HG03103 (cell line): ENCODE results near the gene ANTXR1.

Experiments
- ATAC-seq: cut with Tn5 transposase; IDR thresholded peaks from one replicate; pipeline ENCODE4 v1.9.1; 2021; ENCODE audit warnings: low read depth; ENCODE audit not compliant: unreplicated experiment

The ANTXR1 gene

DNA sequence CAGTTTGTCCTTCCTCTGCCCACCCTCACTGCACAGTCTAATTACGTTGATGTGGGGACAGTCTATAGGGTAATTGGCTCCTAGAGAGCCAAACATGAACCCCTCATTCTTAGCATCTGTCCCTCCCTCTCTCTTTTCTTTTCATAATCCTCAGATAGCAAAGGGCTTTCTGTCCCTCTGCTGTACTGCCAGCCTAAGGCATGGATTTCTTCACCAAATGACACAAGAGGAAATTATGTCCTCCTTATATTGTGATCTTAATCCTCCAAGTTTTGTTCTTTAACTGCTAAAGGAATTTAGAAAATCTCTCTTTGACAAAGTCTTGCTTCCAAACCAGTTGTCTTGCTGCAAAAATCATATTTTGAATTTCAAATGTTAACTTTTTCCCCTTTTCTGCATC, 18.5 kb downstream of the ANTXR1 start:
- no peak for ATAC-seq

DNA sequence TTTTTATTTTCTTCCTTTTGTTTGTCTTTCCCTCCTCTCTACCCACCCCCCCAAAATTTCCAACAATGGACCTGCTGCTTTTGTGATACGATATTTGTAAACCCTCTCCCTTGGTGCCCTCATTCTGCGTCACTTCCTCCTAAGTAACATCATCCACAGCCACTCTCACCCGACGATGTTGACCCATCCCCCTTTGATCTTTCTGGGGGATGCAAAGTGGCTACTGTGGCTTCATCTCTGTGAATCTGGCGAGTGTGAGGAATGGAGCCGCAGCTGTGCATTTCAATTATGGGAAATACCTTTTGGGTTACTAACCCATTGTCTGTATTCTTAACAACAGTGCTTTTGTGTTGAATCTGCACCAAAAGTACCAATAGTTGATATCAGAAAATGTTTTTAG, 19.4 kb downstream of the ANTXR1 start:
- no peak for ATAC-seq

DNA sequence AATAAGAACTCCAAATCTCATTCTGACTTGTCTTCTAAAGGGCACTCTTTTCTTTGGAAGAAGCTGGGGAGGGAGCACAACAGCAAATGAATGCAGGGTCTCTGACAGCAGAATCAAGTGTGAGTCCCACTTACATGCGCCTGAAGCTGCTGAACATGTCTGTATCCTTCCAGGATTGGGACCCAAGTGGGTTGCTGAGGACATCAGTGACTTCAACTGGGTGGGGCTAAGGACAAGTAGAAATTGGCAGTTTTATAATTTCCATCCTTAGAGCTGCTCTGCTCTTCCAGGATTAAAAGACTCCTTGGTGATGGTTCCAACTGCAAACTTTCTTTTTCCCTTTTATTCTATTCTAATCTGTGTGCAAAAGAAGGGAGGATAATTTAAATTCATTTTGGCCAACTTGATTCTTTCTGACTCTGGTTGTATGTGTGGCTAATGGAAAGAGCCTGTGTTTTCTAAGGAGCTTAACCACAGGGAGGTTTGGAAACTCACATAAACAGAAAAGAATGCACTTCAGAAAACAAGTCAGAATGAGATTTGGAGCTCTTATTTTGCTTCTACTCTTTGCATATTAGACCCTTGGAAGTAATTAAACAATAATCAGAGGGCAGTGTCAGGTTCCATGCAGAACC, 20.6 kb downstream of the ANTXR1 start:
- ATAC-seq: no peak

DNA sequence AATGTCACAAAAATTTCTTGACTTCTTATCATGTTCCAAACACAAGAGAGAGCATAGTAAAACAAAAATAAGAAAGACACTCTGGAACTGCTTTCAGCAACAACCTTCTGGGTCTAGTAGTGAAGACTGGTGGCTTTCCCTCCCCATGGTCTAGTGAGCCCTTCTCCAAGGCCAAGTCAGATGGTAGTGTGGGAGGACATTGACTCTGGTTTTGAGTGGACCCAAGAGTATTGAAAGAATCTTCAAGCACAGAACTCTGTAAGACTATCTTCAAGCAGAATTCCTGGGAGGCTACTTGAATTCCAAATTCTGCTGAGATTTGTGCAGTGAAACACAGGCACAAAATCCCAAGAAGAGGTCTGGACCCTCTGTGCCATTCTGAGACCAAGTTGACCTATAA, 21.1 kb downstream of the ANTXR1 start:
- ATAC-seq: no peak

DNA sequence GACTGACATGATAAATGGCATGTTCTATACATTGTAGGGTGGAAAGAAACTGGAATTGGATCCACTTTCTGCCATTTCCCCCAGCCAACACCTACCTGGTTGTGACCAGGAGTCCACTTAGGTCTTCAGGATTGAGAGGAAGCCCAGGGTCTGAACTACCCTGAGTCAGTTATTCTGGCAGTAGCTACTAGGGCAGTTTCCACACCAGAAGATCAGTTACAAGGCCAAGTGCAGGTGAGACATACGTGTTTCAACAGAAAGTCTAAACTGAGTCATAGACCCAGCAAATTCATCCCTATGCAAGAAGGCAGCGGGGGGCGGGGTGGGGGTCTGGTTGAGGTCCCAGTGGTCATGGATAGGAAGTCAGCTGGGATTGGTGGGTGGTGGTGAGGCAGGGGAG, 21.9 kb downstream of the ANTXR1 start:
- ATAC-seq: no peak

DNA sequence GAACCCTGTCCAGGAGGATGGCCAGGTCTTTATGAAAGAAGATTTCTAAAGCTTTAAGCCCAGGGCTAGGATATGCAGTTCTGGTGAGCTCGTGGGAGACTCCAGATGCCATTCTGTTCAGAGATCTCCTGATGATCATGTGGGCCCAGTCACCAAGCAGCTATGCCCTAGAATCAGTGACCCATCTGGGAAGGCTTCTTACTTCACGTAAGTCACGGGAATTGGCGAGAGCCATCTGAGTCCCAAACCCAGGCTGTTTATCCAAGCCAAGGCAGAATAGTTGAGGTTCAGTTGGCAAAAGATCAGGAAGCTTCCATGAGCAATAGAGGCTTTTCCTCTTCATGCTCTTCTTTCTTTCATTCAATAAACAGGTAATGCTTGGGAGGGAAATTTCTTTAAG, 23.9 kb downstream of the ANTXR1 start:
- ATAC-seq: no peak

DNA sequence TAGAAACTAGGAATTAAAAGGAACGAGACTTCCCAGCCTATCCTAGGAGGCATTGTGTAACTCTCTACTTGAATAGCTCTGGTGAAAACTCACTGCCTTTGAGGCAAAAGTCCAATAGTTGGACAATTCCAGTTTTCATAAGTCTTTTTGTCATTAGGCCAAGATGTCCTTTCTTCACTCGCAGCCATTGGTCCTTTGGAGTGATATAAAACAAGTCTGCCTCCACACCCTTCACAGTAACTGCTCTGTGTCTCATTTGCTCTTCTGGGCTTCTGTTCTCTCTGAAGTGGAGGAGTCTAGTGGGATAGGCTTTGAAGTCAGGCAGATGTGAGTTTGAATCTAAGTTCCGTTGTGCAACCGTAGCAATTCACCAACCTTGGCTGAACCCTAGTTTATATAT, 28.2 kb downstream of the ANTXR1 start:
- ATAC-seq: no peak

DNA sequence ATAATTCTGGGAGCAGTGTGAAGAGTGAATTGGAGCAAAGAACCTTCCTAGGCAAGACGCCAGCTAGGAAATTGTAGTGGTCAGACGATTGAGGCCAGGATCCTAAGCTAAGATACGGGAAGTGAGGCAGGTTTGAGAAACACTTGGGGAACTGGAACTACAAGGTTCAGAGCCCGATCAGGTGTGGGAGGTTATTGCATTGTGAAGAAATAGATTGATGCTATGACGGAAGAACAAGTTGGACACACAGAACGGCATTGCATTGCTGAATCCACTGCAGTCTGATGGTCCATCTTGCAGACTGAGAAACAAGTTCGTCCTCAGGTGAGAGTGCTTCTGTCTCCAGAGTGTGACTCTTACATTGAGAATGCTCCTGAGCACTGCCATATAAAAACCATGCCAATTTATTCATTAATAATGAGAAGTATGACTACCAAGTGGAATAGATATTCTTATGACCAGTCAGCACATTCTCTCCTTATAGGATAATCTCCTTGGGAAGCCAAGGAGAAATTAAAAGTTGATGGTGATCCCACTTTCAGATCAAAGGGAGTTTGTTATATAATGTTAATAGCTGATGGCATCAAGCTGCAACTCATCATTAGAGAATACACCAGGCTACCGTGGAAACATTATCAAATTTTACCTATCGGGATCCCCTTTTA, 30.9 kb downstream of the ANTXR1 start:
- ATAC-seq: no peak

DNA sequence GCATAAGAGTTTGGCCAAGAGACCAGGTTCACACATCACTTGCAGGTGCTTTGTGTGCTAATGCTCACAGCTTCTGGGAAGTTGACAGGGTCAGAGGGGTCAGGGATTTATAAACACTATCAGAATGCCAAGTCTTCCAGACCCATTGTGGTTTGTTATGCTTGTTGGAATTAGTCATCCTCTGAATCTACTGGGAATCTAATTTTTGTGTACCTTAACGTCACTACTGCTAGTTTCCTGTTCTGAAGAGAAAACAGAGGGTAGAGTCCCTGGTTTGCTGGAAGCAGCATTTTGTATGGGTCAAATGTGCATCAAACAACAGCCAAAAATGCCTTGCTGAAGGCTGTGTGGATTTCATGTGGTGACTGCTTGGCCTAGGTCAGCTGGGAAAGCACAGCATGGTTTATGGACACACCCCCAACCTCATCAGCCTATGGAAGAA, 33.3 kb downstream of the ANTXR1 start:
- no peak for ATAC-seq

DNA sequence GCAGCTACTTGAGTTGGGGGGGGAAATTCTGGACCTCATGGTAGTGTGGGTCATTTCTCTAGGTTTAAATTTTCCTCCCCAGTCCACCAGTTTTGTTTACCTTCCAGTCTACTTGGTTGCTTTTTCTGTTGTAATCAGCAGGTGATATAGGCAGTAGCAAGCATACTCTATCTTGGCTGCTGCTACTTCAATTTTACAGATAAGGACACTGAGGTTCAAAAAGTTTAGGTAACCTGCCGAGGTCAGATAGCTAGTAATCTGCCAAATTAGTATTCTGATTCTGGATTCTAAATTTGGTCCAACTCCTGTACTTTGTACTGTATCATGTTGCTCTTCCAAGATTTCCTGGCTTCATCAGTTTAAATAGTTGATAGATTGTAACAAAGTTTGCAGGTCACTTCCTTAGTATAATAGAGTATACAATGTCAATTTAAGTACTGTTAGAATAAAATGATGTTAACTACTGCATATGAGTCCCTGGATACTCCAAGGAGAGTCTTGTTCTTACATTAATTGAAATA, 34.7 kb downstream of the ANTXR1 start:
- ATAC-seq: no peak

DNA sequence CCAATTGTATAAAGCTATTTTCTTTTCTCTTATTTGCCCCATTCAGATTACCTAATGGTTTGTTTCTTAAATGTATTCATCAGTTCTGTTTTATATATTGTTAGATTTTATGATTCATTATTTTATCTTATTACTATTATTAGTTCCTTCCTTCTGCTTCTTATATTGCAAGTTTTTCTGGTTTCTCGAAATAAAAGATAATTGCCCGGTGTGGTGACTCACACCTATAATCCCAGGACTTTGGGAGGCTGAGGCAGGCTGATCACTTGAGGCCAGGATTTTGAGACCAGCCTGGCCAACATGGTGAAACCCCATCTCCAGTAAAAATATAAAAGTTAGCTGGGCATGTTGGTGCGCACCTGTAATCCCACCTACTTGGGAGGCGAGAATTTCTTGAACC, 37.8 kb downstream of the ANTXR1 start:
- no peak for ATAC-seq

DNA sequence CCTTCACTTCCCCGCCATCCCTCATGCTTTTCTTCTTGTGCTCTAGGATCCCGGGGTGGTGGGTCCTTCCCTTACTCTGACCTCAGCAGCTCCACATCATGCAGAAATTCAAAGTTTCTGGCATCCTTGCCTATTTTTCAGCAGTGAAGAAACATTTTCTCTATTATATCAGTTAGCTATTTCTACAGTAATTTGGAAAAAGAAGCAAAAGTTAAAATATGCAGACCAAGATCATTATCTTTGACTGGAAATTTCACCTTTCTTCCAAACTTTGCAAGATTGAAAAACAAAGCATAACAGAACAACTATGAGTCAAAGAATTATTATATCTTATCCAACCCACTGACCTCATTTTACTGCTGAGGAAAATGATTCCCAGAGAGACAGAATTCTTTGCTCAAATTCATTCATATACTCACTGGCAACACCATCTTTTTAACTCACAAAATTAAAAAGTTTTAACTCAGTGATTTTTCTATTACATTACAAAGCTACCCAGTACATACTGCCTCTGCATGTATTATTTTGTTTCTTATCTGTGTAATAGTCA, 40.5 kb downstream of the ANTXR1 start:
- no peak for ATAC-seq

DNA sequence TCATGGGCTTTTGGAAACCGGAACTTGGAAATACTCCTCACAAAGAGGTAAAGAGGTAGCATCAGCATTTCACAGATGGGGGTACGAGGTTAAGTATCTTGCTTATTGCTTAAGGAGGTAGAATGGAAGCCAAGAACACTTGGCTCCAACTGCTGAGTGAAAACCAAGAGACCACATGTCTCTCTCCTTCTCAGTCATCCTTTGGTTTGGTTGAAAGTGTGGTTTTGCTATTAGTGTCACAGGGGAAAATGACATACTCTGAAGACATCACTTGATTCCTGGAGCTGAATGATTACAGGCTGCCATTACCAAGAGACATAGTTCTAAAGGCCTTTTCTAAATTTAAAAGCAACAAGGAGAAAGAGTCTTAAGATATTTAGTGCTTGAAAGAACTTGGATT, 41.5 kb downstream of the ANTXR1 start:
- no peak for ATAC-seq

DNA sequence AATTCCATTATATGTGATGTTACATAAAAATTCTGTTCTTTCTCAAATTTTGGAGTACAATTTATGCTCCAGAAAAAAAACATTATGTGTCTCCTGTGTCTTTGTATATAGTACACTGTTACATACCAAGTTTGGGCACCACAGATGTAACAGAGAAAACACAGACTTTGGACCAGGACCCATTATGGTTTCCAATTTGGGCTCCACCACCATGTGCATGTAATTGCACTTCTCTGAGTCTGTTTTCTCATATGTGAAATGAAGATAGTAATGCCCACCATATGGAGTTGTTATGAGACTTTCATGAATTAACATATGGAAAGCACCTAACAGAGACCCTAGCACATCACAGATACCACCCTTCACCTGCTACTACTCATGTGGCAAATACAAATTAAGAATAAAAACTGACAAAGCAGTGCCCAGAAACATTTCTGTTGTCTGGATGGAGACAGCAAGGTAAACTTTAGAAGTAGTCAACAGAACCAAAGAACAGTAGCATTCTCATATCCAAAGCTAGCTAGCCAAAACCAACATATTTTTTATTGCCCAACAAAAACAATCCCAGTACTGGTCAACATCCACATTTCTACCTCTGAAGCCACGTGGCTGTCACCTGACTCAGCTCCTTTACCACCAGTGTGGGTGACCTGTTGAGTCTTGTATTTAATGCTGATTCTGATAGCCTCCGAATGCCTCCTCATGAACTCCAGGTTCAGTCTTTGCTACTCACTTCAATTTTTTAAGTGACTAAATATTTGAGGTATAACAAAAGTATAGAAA, 42.9 kb downstream of the ANTXR1 start:
- no peak for ATAC-seq

DNA sequence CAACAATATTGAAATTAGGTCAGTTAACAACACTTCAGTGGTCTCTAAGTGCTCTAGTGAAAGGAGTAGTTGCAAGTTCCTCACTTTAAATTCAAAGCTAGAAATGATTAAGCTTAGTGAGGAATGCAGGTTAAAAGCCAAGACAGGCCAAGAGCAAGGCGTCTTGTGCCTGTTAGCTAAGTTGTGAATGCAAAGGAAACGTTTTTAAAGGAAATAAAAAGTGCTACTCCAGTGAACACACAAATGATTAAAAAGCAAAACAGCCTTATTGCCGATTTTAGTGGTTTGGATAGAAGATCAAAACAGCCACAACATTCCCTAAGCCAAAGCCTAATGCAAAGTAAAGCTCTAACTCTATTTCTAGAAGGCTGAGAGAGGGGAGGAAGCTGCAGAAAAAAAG, 44.7 kb downstream of the ANTXR1 start:
- no peak for ATAC-seq

DNA sequence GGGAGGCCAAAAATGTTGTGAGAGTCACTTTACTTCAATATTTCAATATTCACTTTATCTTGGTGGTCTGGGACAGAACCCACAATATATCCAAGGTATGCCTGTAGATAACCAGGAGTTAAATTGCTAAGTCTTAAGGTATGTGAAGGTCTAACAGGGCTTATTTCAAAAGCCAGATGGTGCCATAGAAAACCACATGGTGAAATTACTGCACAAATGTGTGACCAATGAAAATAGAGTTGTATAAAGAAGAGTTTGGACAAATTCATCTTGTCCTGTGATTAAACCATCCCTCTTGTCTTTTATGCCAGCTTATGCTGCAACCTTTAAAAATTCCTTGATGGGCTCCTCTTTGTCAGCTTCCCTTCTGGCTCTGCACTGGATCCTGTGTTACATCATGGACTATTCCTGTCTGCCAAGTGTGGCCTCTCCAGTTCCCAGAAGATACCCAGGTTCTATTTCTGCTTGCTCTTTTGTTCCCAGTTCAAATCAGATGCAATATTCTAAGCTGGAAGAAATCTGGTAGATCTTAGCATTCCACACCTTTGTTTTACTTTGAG, 46.8 kb downstream of the ANTXR1 start:
- ATAC-seq: no peak

DNA sequence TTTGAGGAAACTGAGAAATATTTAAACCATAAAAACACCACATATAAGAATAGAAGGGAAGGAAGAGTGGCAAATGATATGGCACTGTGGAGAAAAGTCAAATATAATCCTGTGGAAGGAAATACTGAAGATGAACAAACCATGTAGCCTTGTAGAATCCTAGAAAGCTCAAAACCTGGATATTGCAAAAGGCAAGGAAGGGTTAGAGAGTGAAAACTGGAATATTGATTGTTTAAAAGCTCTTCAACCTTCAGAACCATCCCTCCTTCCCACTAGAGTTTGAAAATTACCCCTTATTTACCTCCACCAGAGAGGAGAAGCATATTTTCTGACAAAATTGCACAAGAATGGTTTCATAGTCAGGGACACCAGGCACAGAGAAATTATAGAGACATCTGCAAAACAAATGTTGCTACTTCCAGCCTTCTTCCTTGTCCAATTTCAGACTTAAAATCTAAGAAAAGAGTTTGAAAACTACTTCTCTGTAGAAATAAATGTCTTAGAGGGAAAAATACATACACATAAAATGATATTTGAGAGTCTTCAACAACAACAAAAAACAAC, 48.0 kb downstream of the ANTXR1 start:
- ATAC-seq: no peak

DNA sequence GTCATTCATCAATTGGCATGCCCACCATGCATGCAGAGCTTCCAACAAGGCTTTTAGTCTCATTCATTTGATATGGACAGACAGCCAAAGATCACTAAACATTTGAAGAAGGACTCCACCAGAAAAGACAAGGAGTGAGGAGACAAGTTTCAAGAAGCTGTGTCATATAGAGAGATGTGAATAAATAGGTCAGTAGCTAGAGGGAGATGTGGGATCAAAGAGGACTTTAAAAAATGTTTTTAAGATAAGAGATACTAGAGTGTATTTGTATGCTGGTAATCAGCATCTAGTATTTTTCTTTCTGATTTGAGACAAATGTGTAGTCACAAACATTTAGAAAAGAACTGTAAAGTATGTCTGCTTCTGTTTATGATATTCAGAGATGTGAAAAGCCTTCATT, 48.5 kb downstream of the ANTXR1 start:
- ATAC-seq: no peak

DNA sequence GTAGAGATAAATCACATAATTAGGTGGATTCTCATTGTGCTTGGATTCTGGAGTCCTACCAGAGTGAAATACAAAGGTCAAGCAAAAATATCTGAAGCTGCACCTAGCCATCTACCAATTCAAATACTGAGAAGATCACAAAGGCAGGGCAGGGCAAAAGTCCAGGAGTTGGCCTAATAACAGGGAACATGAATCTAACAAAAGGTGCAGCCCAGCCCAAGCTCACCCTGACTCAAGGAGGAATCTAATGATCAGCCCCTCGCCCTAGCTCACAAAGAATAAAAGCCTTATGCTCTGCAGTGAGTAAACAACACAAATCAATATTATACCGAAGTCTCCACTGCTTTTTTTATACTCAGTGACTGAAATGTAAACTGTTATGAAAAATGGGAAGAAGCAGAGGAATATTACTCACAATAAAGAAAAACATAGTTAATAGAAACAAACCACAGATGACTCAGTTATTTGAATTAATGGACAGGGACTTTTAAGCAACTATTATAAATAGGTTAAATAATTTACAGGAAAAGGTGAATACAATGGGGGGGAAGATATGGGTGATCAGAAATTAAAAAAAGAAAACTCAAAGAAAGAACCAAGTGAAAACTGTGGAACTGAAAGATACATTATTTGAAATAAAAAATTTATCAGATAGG, 49.5 kb downstream of the ANTXR1 start:
- no peak for ATAC-seq

DNA sequence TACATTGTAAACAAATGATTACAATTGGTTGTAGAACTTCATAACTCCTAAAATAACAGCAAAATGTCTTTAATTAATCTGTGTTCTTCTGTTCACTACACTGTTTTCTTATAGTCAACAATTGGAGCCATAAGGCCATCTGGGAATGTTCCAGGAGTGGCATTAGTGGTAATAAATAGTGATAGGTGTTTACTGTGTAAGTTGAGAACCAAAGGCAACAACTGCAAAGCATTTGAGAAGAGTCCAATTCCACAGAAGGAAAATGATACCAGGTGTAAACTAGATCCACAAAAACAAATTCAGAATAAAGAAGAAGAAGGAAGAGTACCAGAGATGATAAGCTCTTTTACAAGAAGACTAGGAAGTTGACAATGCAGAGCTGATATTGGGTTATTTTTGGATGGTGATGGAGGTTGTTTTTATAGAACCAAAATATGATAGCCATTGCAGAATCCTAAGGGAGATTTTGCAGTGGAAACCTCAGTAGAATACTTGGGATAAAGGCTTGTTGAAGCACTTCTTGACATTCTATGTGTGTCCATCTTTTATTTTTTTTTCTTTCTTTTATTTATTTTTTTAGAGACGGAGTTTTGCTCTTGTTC, 52.9 kb downstream of the ANTXR1 start:
- ATAC-seq: no peak
